ENCODE results near the gene FAF2.

Gene FAF2

GRCh38 chr5:176415240-176415951, 32.8 kb upstream of the FAF2 start:
- TF ChIP-seq CTCF (IDR thresholded peaks at IDR 0.05; ENCODE audit: low read depth, low read length) = no peak
- H3K4me3 ChIP-seq (ENCODE audit: low read depth, low read length) = peak overlapping the region; percentile 91

GRCh38 chr5:176415952-176416924, 31.9 kb upstream of the FAF2 start, which contains the start of gene CLTB:
Gene CLTB, minus strand, starts transcription at chr5:176416539. Its CDS starts 176 bp downstream, at chr5:176416363.
- peak; percentile 20; the same call in 1 of the 2 replicates for TF ChIP-seq CTCF (IDR thresholded peaks at IDR 0.05; ENCODE audit: low read depth, low read length)
- H3K4me3 ChIP-seq (ENCODE audit: low read depth, low read length) = peak within 1 kb of the TSS; percentile 91

- no peak for TF ChIP-seq CTCF (IDR thresholded peaks at IDR 0.05; ENCODE audit: low read depth, low read length)
- H3K4me3 ChIP-seq (ENCODE audit: low read depth, low read length) = no peak overlapping the region; the same call in 1 of the 2 replicates
These were observed 31.2 kb upstream of the FAF2 start for GRCh38 chr5:176416965-176417364.

- no peak for TF ChIP-seq CTCF (IDR thresholded peaks at IDR 0.05; ENCODE audit: low read depth, low read length)
- no peak overlapping the region for H3K4me3 ChIP-seq (ENCODE audit: low read depth, low read length)
These were observed 29.9 kb upstream of the FAF2 start for GRCh38 chr5:176418251-176418650.

- H3K4me3 ChIP-seq (ENCODE audit: low read depth, low read length) = no peak overlapping the region
- TF ChIP-seq CTCF (IDR thresholded peaks at IDR 0.05; ENCODE audit: low read depth, low read length) = no peak
These were observed 28.1 kb upstream of the FAF2 start for GRCh38 chr5:176420086-176420485.

GRCh38 chr5:176420972-176421544, 27.1 kb upstream of the FAF2 start:
- no peak for TF ChIP-seq CTCF (IDR thresholded peaks at IDR 0.05; ENCODE audit: low read depth, low read length)

More at GRCh38 chr5:176420972-176421544, 27.1 kb upstream of the FAF2 start:
- H3K4me3 ChIP-seq (ENCODE audit: low read depth, low read length) = no peak overlapping the region
